ENCODE measurements around the gene SLC25A41.
"Not testable (repeated sequence)": the region's sequence is repeated elsewhere in the genome, so short reads cannot be mapped to it uniquely, and the experiment has no call there.

SLC25A41 gene

GRCh38 chr19:6402837-6403608 is 30.5 kb downstream of the SLC25A41 start:
- no peak for DNase-seq

GRCh38 chr19:6402058-6402457 is 31.5 kb downstream of the SLC25A41 start:
- no peak for DNase-seq

- DNase-seq, result not testable (repeated sequence)
Measured at GRCh38 chr19:6400062-6400944, 33.3 kb downstream of the SLC25A41 start.

GRCh38 chr19:6396305-6396704 is 37.3 kb downstream of the SLC25A41 start:
- DNase-seq, result no peak

GRCh38 chr19:6394831-6395230 is 38.7 kb downstream of the SLC25A41 start:
- no peak for DNase-seq

GRCh38 chr19:6393983-6394412 is 39.6 kb downstream of the SLC25A41 start:
- DNase-seq, result peak; percentile 60

GRCh38 chr19:6393074-6393982 is 40.2 kb downstream of the SLC25A41 start, which contains the start of gene GTF2F1:
Gene GTF2F1 (minus strand): TSS chr19:6393164. CDS start chr19:6392995, 169 bp downstream.
- DNase-seq, result peak; percentile 89

GRCh38 chr19:6392221-6393073 is 41.1 kb downstream of the SLC25A41 start:
- no peak for DNase-seq

- no peak for DNase-seq
Measured at GRCh38 chr19:6387372-6387771, 46.2 kb downstream of the SLC25A41 start.

- DNase-seq, result no peak
Measured at GRCh38 chr19:6384381-6384780, 49.2 kb downstream of the SLC25A41 start.

GRCh38 chr19:6383188-6383587 is 50.4 kb downstream of the SLC25A41 start:
- no peak for DNase-seq

GRCh38 chr19:6381030-6381750 is 52.4 kb downstream of the SLC25A41 start:
- DNase-seq, result no peak

GRCh38 chr19:6379744-6380143 is 53.8 kb downstream of the SLC25A41 start:
- no peak for DNase-seq

GRCh38 chr19:6378486-6378885 is 55.1 kb downstream of the SLC25A41 start:
- DNase-seq, result no peak

- DNase-seq, result no peak
Measured at GRCh38 chr19:6378041-6378440, 55.5 kb downstream of the SLC25A41 start.

- DNase-seq, result no peak
Measured at GRCh38 chr19:6376512-6377190, 56.9 kb downstream of the SLC25A41 start.

Measured in activated CD4-positive, alpha-beta T cell treated with anti-CD3 and anti-CD28 coated beads for 1 hour (primary cell).